Measurements from ENCODE around the gene EIF3D.

EIF3D gene

DNA sequence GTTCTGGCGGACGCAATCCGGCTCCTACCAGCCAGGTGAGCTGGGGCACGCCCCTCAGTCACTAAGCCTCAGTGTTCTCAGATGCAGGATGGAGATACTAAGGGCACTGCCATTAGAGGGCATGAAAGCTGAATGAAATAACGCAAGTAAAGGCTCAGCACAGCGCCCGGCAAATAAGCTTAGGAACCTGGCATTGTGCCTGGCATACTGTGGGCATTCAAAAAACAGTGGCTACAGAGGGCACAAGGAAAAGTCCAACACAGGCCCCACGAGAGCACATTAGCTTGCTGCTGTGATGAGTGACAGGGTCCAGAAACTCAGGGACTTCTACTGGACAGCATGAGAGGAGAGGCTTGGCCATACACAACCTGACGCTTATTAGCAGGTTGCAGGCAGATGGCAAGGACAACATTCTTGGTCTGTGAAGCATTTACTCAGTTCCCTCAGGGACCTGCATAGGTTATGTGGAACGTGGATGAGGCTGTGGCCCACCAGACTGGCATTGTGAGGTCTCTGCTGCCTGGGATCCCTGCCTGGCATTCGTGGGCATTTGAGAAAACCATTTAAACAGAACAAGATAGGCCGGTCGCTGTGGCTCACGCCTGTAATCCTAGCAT is 59.8 kb downstream of the EIF3D start:
- Histone ChIP-seq H3K79me2 (ENCODE audit: insufficient read depth, low read length) (peaks cover 6% of the 10 kb centered on the region), H3K4me3 (ENCODE audit: low read length, poor library complexity, severe bottlenecking) (no peak overlapping the region), H3K4me2 (ENCODE audit: low read depth, low read length, poor library complexity, severe bottlenecking) (no peak overlapping the region), H3K27me3 (ENCODE audit: insufficient read depth, low read length, poor library complexity, severe bottlenecking) (no peaks in the 10 kb centered on the region), H3K36me3 (ENCODE audit: insufficient read depth, low read length) (peaks cover 9% of the 10 kb centered on the region; the same call in 1 of the 2 replicates), H3K9ac (ENCODE audit: low read depth, low read length, poor library complexity, severe bottlenecking) (peak overlapping the region; percentile 47), H3K9me2 (replicated peaks; ENCODE audit: low read depth, low read length) (no peaks in the 10 kb centered on the region), H4K20me1 (ENCODE audit: insufficient read depth, low read length, poor library complexity, severe bottlenecking) (no peaks in the 10 kb centered on the region), H3K4me1 (ENCODE audit: insufficient read depth, low read length, poor library complexity, severe bottlenecking) (peaks cover 40% of the 10 kb centered on the region), H3K9me3 (ENCODE audit: insufficient read depth, low read depth, low read length) (no peaks in the 10 kb centered on the region), H3F3A (ENCODE audit: low read depth) (no peaks in the 10 kb centered on the region), H2AFZ (ENCODE audit: low read length) (no peak overlapping the region)
- TF ChIP-seq, protein P1, sequence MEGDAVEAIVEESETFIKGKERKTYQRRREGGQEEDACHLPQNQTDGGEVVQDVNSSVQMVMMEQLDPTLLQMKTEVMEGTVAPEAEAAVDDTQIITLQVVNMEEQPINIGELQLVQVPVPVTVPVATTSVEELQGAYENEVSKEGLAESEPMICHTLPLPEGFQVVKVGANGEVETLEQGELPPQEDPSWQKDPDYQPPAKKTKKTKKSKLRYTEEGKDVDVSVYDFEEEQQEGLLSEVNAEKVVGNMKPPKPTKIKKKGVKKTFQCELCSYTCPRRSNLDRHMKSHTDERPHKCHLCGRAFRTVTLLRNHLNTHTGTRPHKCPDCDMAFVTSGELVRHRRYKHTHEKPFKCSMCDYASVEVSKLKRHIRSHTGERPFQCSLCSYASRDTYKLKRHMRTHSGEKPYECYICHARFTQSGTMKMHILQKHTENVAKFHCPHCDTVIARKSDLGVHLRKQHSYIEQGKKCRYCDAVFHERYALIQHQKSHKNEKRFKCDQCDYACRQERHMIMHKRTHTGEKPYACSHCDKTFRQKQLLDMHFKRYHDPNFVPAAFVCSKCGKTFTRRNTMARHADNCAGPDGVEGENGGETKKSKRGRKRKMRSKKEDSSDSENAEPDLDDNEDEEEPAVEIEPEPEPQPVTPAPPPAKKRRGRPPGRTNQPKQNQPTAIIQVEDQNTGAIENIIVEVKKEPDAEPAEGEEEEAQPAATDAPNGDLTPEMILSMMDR (conservative IDR thresholded peaks at IDR 0.05; ENCODE audit: low read length), result no peak
- TF ChIP-seq EZH2phosphoT487 (IDR thresholded peaks at IDR 0.05; ENCODE audit: borderline replicate concordance), result no peak

DNA sequence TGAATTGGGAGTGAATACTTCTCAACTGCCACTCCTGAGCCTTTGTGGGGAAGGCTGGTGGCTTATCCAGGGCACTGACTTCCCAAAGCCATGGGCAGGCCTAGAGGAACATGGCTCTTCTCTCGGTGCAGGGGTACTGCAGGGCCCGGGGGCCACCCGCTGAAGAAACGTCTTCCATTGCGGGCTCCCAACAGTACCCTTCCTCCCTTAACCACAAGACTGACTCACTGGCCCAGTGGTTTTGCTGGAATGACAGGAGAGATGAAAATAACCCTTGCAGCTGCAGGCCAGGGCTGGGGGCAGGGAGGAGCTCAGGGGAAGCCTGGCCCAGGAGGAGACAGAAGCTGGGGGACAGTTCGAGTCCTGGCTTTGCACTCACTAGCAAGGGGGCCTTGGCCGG is 61.0 kb downstream of the EIF3D start:
- H3K4me2 ChIP-seq (ENCODE audit: low read depth, low read length, poor library complexity, severe bottlenecking), result peak overlapping the region; percentile 76
- H4K20me1 ChIP-seq (ENCODE audit: insufficient read depth, low read length, poor library complexity, severe bottlenecking), result no peaks in the 10 kb centered on the region
- peaks cover 40% of the 10 kb centered on the region for H3K4me1 ChIP-seq (ENCODE audit: insufficient read depth, low read length, poor library complexity, severe bottlenecking)
- H3K9me2 ChIP-seq (replicated peaks; ENCODE audit: low read depth, low read length), result no peaks in the 10 kb centered on the region
- peak overlapping the region; percentile 69 for H3K9ac ChIP-seq (ENCODE audit: low read depth, low read length, poor library complexity, severe bottlenecking)
- no peaks in the 10 kb centered on the region for H3K9me3 ChIP-seq (ENCODE audit: insufficient read depth, low read depth, low read length)
- peak overlapping the region; percentile 50 for H3K4me3 ChIP-seq (ENCODE audit: low read length, poor library complexity, severe bottlenecking)
- TF ChIP-seq, protein P1 (conservative IDR thresholded peaks at IDR 0.05; ENCODE audit: low read length), result no peak
- no peak for TF ChIP-seq EZH2phosphoT487 (IDR thresholded peaks at IDR 0.05; ENCODE audit: borderline replicate concordance)
- H3K27me3 ChIP-seq (ENCODE audit: insufficient read depth, low read length, poor library complexity, severe bottlenecking), result no peaks in the 10 kb centered on the region
- no peak overlapping the region for H2AFZ ChIP-seq (ENCODE audit: low read length)
- H3K79me2 ChIP-seq (ENCODE audit: insufficient read depth, low read length), result peaks cover 6% of the 10 kb centered on the region
- H3K36me3 ChIP-seq (ENCODE audit: insufficient read depth, low read length), result no peaks in the 10 kb centered on the region; the same call in 1 of the 2 replicates
- no peaks in the 10 kb centered on the region for H3F3A ChIP-seq (ENCODE audit: low read depth)

DNA sequence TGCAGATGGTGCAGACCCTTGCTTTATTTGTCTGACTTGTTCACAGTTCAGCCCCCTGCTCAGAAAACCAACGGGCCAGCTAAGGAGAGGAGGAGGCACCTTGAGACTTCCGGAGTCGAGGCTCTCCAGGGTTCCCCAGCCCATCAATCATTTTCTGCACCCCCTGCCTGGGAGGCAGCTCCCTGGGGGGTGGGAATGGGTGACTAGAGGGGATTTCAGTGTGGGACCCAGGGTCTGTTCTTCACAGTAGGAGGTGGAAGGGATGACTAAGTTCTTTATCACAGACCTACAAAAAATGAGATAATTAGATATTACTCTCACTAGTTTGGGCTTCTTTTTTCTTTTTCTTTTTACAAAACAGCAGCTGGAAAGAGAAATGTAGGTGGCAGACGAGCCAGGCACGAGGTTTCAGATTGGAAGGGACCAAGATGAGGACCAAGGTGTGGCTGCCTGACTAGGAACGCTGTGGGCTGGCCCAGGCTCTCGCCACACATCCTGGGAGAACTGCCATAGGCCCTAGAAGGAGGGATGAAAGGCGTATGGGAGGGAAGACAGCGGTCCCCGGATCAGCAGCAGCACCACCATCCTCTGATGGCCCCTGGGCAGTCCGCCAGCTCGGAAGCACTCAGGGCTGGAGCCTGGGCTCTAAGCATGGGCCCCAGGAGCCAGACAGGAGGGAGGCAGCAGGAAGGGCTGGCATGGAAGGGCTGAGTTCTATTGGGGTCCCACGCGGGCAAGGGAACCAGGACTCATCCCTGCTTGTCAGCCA is 61.7 kb downstream of the EIF3D start:
- Histone ChIP-seq H3K4me2 (ENCODE audit: low read depth, low read length, poor library complexity, severe bottlenecking) (peak overlapping the region; percentile 76), H3K36me3 (ENCODE audit: insufficient read depth, low read length) (no peaks in the 10 kb centered on the region; the same call in 1 of the 2 replicates), H3K27me3 (ENCODE audit: insufficient read depth, low read length, poor library complexity, severe bottlenecking) (no peaks in the 10 kb centered on the region), H3F3A (ENCODE audit: low read depth) (no peaks in the 10 kb centered on the region), H4K20me1 (ENCODE audit: insufficient read depth, low read length, poor library complexity, severe bottlenecking) (no peaks in the 10 kb centered on the region), H3K4me1 (ENCODE audit: insufficient read depth, low read length, poor library complexity, severe bottlenecking) (peaks cover 43% of the 10 kb centered on the region), H3K79me2 (ENCODE audit: insufficient read depth, low read length) (peaks cover 6% of the 10 kb centered on the region), H3K9me2 (replicated peaks; ENCODE audit: low read depth, low read length) (no peaks in the 10 kb centered on the region), H3K4me3 (ENCODE audit: low read length, poor library complexity, severe bottlenecking) (peak overlapping the region; percentile 50), H2AFZ (ENCODE audit: low read length) (no peak overlapping the region), H3K9ac (ENCODE audit: low read depth, low read length, poor library complexity, severe bottlenecking) (peak overlapping the region; percentile 69), H3K9me3 (ENCODE audit: insufficient read depth, low read depth, low read length) (no peaks in the 10 kb centered on the region)
- TF ChIP-seq, protein P1 (conservative IDR thresholded peaks at IDR 0.05; ENCODE audit: low read length), result no peak
- TF ChIP-seq EZH2phosphoT487 (IDR thresholded peaks at IDR 0.05; ENCODE audit: borderline replicate concordance), result no peak

Measured in Loucy (cell line).